Smooth muscle cell (in vitro differentiated cells): Measurements from ENCODE around the gene ISLR2. TPM values are rescaled to one million over a fixed set of nuclear protein-coding genes. Genes with fewer than 3 reads are reported as not detected.

Source experiments
- DNase-seq: peaks from one replicate; lab custom pipeline; 2025; ENCODE audit not compliant: unreplicated experiment; lab: John Stamatoyannopoulos, UW
- H2AFZ ChIP-seq: fragments of 200-600 bp; sonication (generic); 2 replicates; pipeline ENCODE4 v1.6.0; 2016; ENCODE audit warnings: antibody characterized with exemption, low read depth, mild to moderate bottlenecking
- H3F3A ChIP-seq: fragments of 200-600 bp; sonication (generic); 2 replicates; pipeline ENCODE4 v1.6.0; 2017; ENCODE audit warnings: antibody characterized with exemption, low read depth
- H3K27ac ChIP-seq: fragments of 200-600 bp; sonication (generic); 2 replicates; pipeline ENCODE4 v1.5.1; 2016; ENCODE audit warnings: low read depth, mild to moderate bottlenecking
- H3K27me3 ChIP-seq: fragments of 200-600 bp; sonication (generic); 2 replicates; pipeline ENCODE4 v1.6.1; 2016; ENCODE audit warnings: low read depth, mild to moderate bottlenecking
- H3K36me3 ChIP-seq: fragments of 200-600 bp; sonication (generic); 2 replicates; pipeline ENCODE4 v1.5.1; 2016; ENCODE audit warnings: low read depth
- H3K4me1 ChIP-seq: fragments of 200-600 bp; sonication (generic); 2 replicates; pipeline ENCODE4 v1.5.1; 2016; ENCODE audit warnings: low read depth
- H3K4me2 ChIP-seq: fragments of 200-600 bp; sonication (generic); 2 replicates; pipeline ENCODE4 v1.6.0; 2016; ENCODE audit warnings: mild to moderate bottlenecking
- H3K4me3 ChIP-seq: fragments of 200-600 bp; sonication (generic); 2 replicates; pipeline ENCODE4 v1.5.1; 2016; ENCODE audit warnings: mild to moderate bottlenecking
- H3K79me2 ChIP-seq: fragments of 200-600 bp; sonication (generic); 2 replicates; pipeline ENCODE4 v1.6.0; 2016; ENCODE audit warnings: low read depth, mild to moderate bottlenecking
- H3K9ac ChIP-seq: fragments of 200-600 bp; sonication (generic); 2 replicates; pipeline ENCODE4 v1.6.0; 2016; ENCODE audit warnings: low read depth
- H3K9me3 ChIP-seq: fragments of 200-600 bp; sonication (generic); replicated peaks from 2 replicates; pipeline ENCODE4 v1.5.1; 2016; ENCODE audit warnings: low read depth
- H4K20me1 ChIP-seq: fragments of 200-600 bp; sonication (generic); 2 replicates; pipeline ENCODE4 v1.6.0; 2016; ENCODE audit warnings: low read depth
- CTCF ChIP-seq: fragments of 200-600 bp; sonication (generic); IDR thresholded peaks from 2 replicates; pipeline ENCODE4 v1.5.1; 2017; ENCODE audit warnings: borderline replicate concordance, mild to moderate bottlenecking, antibody characterized with exemption; ENCODE audit not compliant: insufficient read depth, poor library complexity, severe bottlenecking
- WGBS: methylation state at CpG from one replicate; pipeline ENCODE4 v1.1.7; 2016; ENCODE audit warnings: low lambda C conversion rate; 5-methylcytosine and 5-hydroxymethylcytosine counted together
- polyA plus RNA-seq: library from polyadenylated mRNA; unstranded; fragments of >200 nt; fragmentation: Nextera tagmentation; extraction: Ambion mirVana; gene quantifications from 2 replicates; pipeline ENCODE4 v1.2.1, GENCODE V29; 2016
- total RNA-seq: library from RNA; depleted of rRNA; stranded (reverse); fragments of >200 nt; gene quantifications from 2 replicates; pipeline ENCODE4 v1.2.3, GENCODE V29; 2014

ISLR2 gene
- total and polyA plus RNA-seq, 2 experiments from 2014 or later, result 3.0 to 3.8 TPM

- Histone ChIP-seq H2AFZ (no peak overlapping the region), H3K9ac (no peak overlapping the region), H3K36me3 (no peaks in the 10 kb centered on the region), H3K79me2 (no peaks in the 10 kb centered on the region), H4K20me1 (no peaks in the 10 kb centered on the region), H3K4me3 (no peak overlapping the region), H3K4me1 (no peaks in the 10 kb centered on the region), H3K9me3 (no peaks in the 10 kb centered on the region), H3K27me3 (no peaks in the 10 kb centered on the region), H3F3A (no peaks in the 10 kb centered on the region), H3K4me2 (no peak overlapping the region), H3K27ac (no peak overlapping the region)
- 96% methylated on average over 1 of the region's 1 CpG for WGBS
- TF ChIP-seq CTCF, result no peak
- no peak for DNase-seq
These were observed 35.1 kb downstream of the ISLR2 start for GRCh38 chr15:74165461-74165860.

- WGBS, result 92% methylated on average over 4 of the region's 4 CpGs
- H3K36me3 ChIP-seq, result no peaks in the 10 kb centered on the region
These were observed 37.5 kb downstream of the ISLR2 start for GRCh38 chr15:74167891-74168331.

GRCh38 chr15:74168711-74169126 lies 38.3 kb downstream of the ISLR2 start:
- no peak overlapping the region for H3K4me2 ChIP-seq
- WGBS, result 77% methylated on average over 3 of the region's 3 CpGs
- H3K4me1 ChIP-seq, result peaks cover 12% of the 10 kb centered on the region
- no peaks in the 10 kb centered on the region for H3K79me2 ChIP-seq
- H3K9ac ChIP-seq, result no peak overlapping the region
- no peak for TF ChIP-seq CTCF
- H3K4me3 ChIP-seq, result no peak overlapping the region
- H3K9me3 ChIP-seq, result no peaks in the 10 kb centered on the region
- DNase-seq, result no peak
- H3K36me3 ChIP-seq, result no peaks in the 10 kb centered on the region
- no peaks in the 10 kb centered on the region for H4K20me1 ChIP-seq
- H3F3A ChIP-seq, result peaks cover 10% of the 10 kb centered on the region
- no peaks in the 10 kb centered on the region for H3K27me3 ChIP-seq
- H2AFZ ChIP-seq, result no peak overlapping the region
- no peak overlapping the region for H3K27ac ChIP-seq

More at GRCh38 chr15:74167891-74168331, 37.5 kb downstream of the ISLR2 start:
- TF ChIP-seq CTCF, result no peak
- H3K27ac ChIP-seq, result no peak overlapping the region
- H3K4me2 ChIP-seq, result no peak overlapping the region
- H4K20me1 ChIP-seq, result no peaks in the 10 kb centered on the region
- peaks cover 4% of the 10 kb centered on the region for H3K4me1 ChIP-seq
- peaks cover 4% of the 10 kb centered on the region for H3F3A ChIP-seq
- no peaks in the 10 kb centered on the region for H3K9me3 ChIP-seq
- no peaks in the 10 kb centered on the region for H3K27me3 ChIP-seq
- no peak overlapping the region for H3K9ac ChIP-seq
- H3K4me3 ChIP-seq, result no peak overlapping the region
- H2AFZ ChIP-seq, result no peak overlapping the region
- no peak for DNase-seq
- no peaks in the 10 kb centered on the region for H3K79me2 ChIP-seq

- Histone ChIP-seq H3K9ac (no peak overlapping the region), H3K4me3 (no peak overlapping the region), H3F3A (peaks cover 16% of the 10 kb centered on the region), H3K36me3 (no peaks in the 10 kb centered on the region), H3K27ac (no peak overlapping the region), H3K4me1 (peaks cover 23% of the 10 kb centered on the region), H3K9me3 (no peaks in the 10 kb centered on the region), H4K20me1 (no peaks in the 10 kb centered on the region), H2AFZ (no peak overlapping the region), H3K4me2 (no peak overlapping the region), H3K27me3 (no peaks in the 10 kb centered on the region), H3K79me2 (no peaks in the 10 kb centered on the region)
- 68% methylated on average over 15 of the region's 15 CpGs for WGBS
- DNase-seq, result no peak
- TF ChIP-seq CTCF, result no peak
These were observed 39.9 kb downstream of the ISLR2 start for GRCh38 chr15:74170071-74170844.
